Omental fat pad (tissue), 4 donors: Measurements from ENCODE around the gene DCPS. TPM values are rescaled to one million over a fixed set of nuclear protein-coding genes. Genes with fewer than 3 reads are reported as not detected.
A peak's percentile ranks its signal among the peaks of the same experiment; 100 is the strongest.

ENCODE experiments used
- ATAC-seq: fragments of 150-250 bp; one replicate; pipeline ENCODE4 v1.9.1; 2016; ENCODE audit warnings: mild to moderate bottlenecking, moderate library complexity; ENCODE audit not compliant: low FRiP score
- DNase-seq: peaks from one replicate; pipeline ENCODE4 v3.0.0-alpha.2; 2019; ENCODE audit warnings: low spot score
- CTCF ChIP-seq, 3 donors: fragments of 450-650 bp; IDR thresholded peaks; one replicate each; pipeline ENCODE4 v1.5.1; 2016 to 2017; ENCODE audit warnings: antibody characterized with exemption in 3 of 3, mild to moderate bottlenecking in 3 of 3, moderate library complexity in 2 of 3
- total RNA-seq, 4 donors: library from RNA; depleted of rRNA; stranded (reverse); fragments of >200 nt; gene quantifications; one replicate each; pipeline ENCODE4 v1.1.0, GENCODE V29; 2016

The DCPS gene
- total RNA-seq, 4 donors from 2014 or later, result 8.0 to 12.4 (median 9.9) TPM

- DNase-seq (no peak), ATAC-seq (no peak)
- no peak for TF ChIP-seq CTCF (IDR thresholded peaks at IDR 0.05)
Observed at GRCh38 chr11:126317432-126317755, 13.5 kb downstream of the DCPS start.

GRCh38 chr11:126317756-126318573, 14.1 kb downstream of the DCPS start:
- no peak for TF ChIP-seq CTCF (IDR thresholded peaks at IDR 0.05)
- ATAC-seq, result peak; percentile 83

GRCh38 chr11:126318574-126319373, 14.9 kb downstream of the DCPS start:
- DNase-seq (no peak), ATAC-seq (peak; percentile 63)
- TF ChIP-seq CTCF (IDR thresholded peaks at IDR 0.05), result no peak

More at GRCh38 chr11:126317756-126318573, 14.1 kb downstream of the DCPS start:
- DNase-seq, result no peak

- DNase-seq (no peak), ATAC-seq (no peak)
- TF ChIP-seq CTCF (IDR thresholded peaks at IDR 0.05), result no peak
Observed at GRCh38 chr11:126319374-126319740, 15.5 kb downstream of the DCPS start.

- no peak for TF ChIP-seq CTCF (IDR thresholded peaks at IDR 0.05)
- no peak for DNase-seq
- no peak for ATAC-seq
Observed at GRCh38 chr11:126322996-126323395, 19.1 kb downstream of the DCPS start.

GRCh38 chr11:126327281-126328000, 23.6 kb downstream of the DCPS start:
- ATAC-seq, result no peak
- TF ChIP-seq CTCF (IDR thresholded peaks at IDR 0.05), result no peak

More at GRCh38 chr11:126327281-126328000, 23.6 kb downstream of the DCPS start:
- no peak for DNase-seq
